ENCODE results near the gene VPREB3. TPM values are rescaled to one million over a fixed set of nuclear protein-coding genes. Genes with fewer than 3 reads are reported as not detected.
A peak's percentile ranks its signal among the peaks of the same experiment; 100 is the strongest.

Gene VPREB3
- total RNA-seq, 2 donors from 2014 or later, result not detected

GRCh38 chr22:23745791-23746190 is 8.4 kb downstream of the VPREB3 start:
- peak in 2 of 4 donors; percentile 35 to 49 for DNase-seq
- H3K9me3 ChIP-seq, result no peaks in the 10 kb centered on the region
- H3K36me3 ChIP-seq (replicated peaks in 1 of 2; ENCODE audit: insufficient read depth in 1 of 2, low read depth in 2 of 2), result peaks cover 0 to 12% of the 10 kb centered on the region in 2 donors
- peaks cover 23% of the 10 kb centered on the region for H3K4me1 ChIP-seq
- no peak for ATAC-seq
- WGBS, 2 donors, result 27 to 40% methylated on average over 6 of the region's 6 CpGs
- H3K4me3 ChIP-seq, result no peak overlapping the region
- no peak overlapping the region for H3K27ac ChIP-seq
- intact Hi-C loops (cut with DNase I), result no loop called here
- TF ChIP-seq, protein P1, sequence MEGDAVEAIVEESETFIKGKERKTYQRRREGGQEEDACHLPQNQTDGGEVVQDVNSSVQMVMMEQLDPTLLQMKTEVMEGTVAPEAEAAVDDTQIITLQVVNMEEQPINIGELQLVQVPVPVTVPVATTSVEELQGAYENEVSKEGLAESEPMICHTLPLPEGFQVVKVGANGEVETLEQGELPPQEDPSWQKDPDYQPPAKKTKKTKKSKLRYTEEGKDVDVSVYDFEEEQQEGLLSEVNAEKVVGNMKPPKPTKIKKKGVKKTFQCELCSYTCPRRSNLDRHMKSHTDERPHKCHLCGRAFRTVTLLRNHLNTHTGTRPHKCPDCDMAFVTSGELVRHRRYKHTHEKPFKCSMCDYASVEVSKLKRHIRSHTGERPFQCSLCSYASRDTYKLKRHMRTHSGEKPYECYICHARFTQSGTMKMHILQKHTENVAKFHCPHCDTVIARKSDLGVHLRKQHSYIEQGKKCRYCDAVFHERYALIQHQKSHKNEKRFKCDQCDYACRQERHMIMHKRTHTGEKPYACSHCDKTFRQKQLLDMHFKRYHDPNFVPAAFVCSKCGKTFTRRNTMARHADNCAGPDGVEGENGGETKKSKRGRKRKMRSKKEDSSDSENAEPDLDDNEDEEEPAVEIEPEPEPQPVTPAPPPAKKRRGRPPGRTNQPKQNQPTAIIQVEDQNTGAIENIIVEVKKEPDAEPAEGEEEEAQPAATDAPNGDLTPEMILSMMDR (IDR thresholded peaks at IDR 0.05), result no peak
- no peak for TF ChIP-seq POLR2A (IDR thresholded peaks at IDR 0.05)
- no peaks in the 10 kb centered on the region for H3K27me3 ChIP-seq

DNA sequence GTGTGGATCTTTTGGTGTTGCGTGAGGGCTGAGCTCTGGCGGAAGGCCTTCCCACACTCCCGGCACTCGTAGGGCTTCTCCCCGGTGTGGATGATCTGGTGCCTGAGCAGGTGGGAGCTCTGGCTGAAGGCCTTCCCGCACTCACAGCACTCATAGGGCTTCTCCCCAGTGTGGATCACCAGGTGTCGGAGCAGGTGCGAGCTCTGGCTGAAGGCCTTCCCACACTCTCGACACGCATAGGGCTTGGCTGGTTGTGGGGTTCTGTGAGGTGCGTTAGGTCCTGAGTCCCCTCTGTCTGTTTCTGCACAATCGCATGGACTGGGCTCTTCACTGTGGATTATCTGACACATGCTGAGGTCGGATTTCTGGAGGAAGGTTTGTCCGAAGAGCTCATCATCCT is 9.7 kb downstream of the VPREB3 start:
- ATAC-seq, result no peak
- 94 to 98% methylated on average over 7 to 14 of the region's 14 CpGs for WGBS, 2 donors
- TF ChIP-seq, protein P1 (IDR thresholded peaks at IDR 0.05), result no peak
- no peak for TF ChIP-seq POLR2A (IDR thresholded peaks at IDR 0.05)

GRCh38 chr22:23744001-23744400 is 10.2 kb downstream of the VPREB3 start:
- TF ChIP-seq POLR2A (IDR thresholded peaks at IDR 0.05), result no peak
- TF ChIP-seq, protein P1 (IDR thresholded peaks at IDR 0.05), result no peak
- H3K27me3 ChIP-seq, result no peaks in the 10 kb centered on the region
- WGBS, 2 donors, result 91 to 95% methylated on average over 7 to 13 of the region's 13 CpGs
- no peak overlapping the region for H3K4me3 ChIP-seq
- peaks cover 11% of the 10 kb centered on the region for H3K4me1 ChIP-seq
- intact Hi-C loops (cut with DNase I), result no loop called here
- no peak overlapping the region for H3K27ac ChIP-seq
- H3K9me3 ChIP-seq, result no peaks in the 10 kb centered on the region
- no peak for ATAC-seq
- no peak for DNase-seq
- H3K36me3 ChIP-seq (replicated peaks in 1 of 2; ENCODE audit: insufficient read depth in 1 of 2, low read depth in 2 of 2), result peaks cover 0 to 12% of the 10 kb centered on the region in 2 donors

More for the DNA sequence above, 9.7 kb downstream of the VPREB3 start:
- peaks cover 12% of the 10 kb centered on the region for H3K4me1 ChIP-seq
- no peak overlapping the region for H3K4me3 ChIP-seq
- DNase-seq, result no peak
- no peaks in the 10 kb centered on the region for H3K27me3 ChIP-seq
- intact Hi-C loops (cut with DNase I), result no loop called here
- no peaks in the 10 kb centered on the region for H3K9me3 ChIP-seq
- H3K36me3 ChIP-seq (replicated peaks in 1 of 2; ENCODE audit: insufficient read depth in 1 of 2, low read depth in 2 of 2), result peaks cover 0 to 12% of the 10 kb centered on the region in 2 donors
- no peak overlapping the region for H3K27ac ChIP-seq

DNA sequence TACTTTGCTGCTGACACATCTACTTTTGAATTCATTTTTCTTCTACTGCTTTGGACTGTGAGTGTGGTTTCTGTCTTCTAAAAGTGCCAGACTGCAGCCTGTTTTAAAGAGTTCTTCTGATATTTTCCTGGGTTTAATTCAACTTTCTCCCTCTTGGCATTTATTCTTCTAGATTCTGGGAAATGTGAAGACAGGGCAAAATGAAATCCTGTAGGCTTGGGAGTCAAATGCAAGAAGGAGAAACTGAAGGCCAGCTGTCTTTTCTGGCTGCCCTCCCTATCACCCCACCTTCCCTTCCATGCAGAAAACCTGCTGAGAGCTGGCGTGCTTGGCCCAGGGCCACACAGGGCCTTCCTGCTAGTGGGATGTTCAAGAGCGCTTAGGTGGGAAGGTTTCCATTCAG is 10.9 kb downstream of the VPREB3 start:
- no peaks in the 10 kb centered on the region for H3K27me3 ChIP-seq
- no peaks in the 10 kb centered on the region for H3K9me3 ChIP-seq
- H3K4me1 ChIP-seq, result peaks cover 11% of the 10 kb centered on the region
- intact Hi-C loops (cut with DNase I), result no loop called here
- H3K4me3 ChIP-seq, result no peak overlapping the region
- 94 to 100% methylated on average over 2 of the region's 2 CpGs for WGBS, 2 donors
- TF ChIP-seq, protein P1 (IDR thresholded peaks at IDR 0.05), result no peak
- no peak for TF ChIP-seq POLR2A (IDR thresholded peaks at IDR 0.05)
- DNase-seq, result no peak
- H3K27ac ChIP-seq, result no peak overlapping the region
- H3K36me3 ChIP-seq (replicated peaks in 1 of 2; ENCODE audit: insufficient read depth in 1 of 2, low read depth in 2 of 2), result peaks cover 0 to 12% of the 10 kb centered on the region in 2 donors
- ATAC-seq, result no peak

DNA sequence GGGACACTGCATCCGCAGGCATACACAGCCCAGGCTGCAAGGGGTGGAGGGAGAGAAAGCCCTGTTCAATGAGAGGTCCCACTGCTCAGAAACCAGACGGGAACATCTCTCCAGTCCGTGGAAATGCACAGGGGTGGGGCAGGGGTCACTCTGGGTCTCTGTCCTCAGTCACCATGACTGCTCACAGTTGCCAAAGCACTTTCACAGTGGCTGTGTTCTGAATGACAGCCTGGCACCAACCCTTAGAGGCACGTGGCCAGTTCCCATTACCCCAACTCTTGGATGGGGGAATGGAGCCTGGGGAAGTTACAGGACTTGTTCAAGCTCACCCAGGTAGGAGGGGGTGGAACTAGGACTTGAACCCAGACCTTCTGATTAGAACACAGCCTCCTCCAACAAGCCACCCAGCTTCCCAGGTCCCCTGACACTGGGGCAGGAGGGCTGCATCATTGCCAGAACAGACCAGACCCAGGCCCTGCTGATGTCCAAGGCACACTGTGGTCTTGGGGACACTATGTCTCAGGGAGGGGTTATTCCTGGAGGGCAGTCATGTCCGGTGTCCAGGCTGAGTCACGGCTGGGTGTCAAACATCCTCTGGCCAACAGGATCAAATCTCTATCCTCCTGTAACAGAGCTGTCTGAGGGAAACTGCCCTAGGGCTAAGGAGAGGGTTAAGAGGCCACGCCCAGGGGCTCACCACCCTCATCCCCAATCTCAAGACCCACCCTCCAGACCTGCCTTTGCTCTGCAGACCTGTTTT is 11.5 kb downstream of the VPREB3 start:
- DNase-seq, result peak in 1 of 4 donors; percentile 47
- TF ChIP-seq, protein P1 (IDR thresholded peaks at IDR 0.05), result no peak
- no peak for TF ChIP-seq POLR2A (IDR thresholded peaks at IDR 0.05)
- H3K27me3 ChIP-seq, result no peaks in the 10 kb centered on the region
- no peaks in the 10 kb centered on the region for H3K9me3 ChIP-seq
- ATAC-seq, result no peak
- no peak overlapping the region for H3K4me3 ChIP-seq
- WGBS, 2 donors, result 63 to 69% methylated on average over 4 to 7 of the region's 7 CpGs
- H3K27ac ChIP-seq, result no peak overlapping the region
- H3K36me3 ChIP-seq (replicated peaks in 1 of 2; ENCODE audit: insufficient read depth in 1 of 2, low read depth in 2 of 2), result peaks cover 0 to 12% of the 10 kb centered on the region in 2 donors
- H3K4me1 ChIP-seq, result peaks cover 11% of the 10 kb centered on the region
- intact Hi-C loops (cut with DNase I), result no loop called here

Data from body of pancreas (tissue), 4 donors.